NT2/D1 (cell line): ENCODE data around the gene ASRGL1.

Experiments used
- SUZ12 ChIP-seq: IDR thresholded peaks from 2 replicates; pipeline ENCODE4 v1.6.1; 2011; ENCODE audit not compliant: insufficient read length, insufficient read depth; ENCODE audit errors: extremely low read depth
- YY1 ChIP-seq: IDR thresholded peaks from 2 replicates; pipeline ENCODE4 v1.6.1; 2011; ENCODE audit not compliant: insufficient read length, insufficient read depth
- ZNF274 ChIP-seq: IDR thresholded peaks from 2 replicates; pipeline ENCODE4 v1.6.1; 2011; ENCODE audit warnings: mild to moderate bottlenecking, low read depth, low read length

GRCh38 chr11:62298975-62299374 is 38.3 kb upstream of the ASRGL1 start, which contains the start of gene SCGB1D4:
- no peak for TF ChIP-seq YY1
- TF ChIP-seq ZNF274 = no peak
- no peak for TF ChIP-seq SUZ12
